Breast epithelium (tissue), 3 donors: Measurements from ENCODE around the gene AHSP.

Source experiments
- CTCF ChIP-seq, 3 donors: fragments of 450-650 bp; IDR thresholded peaks; one replicate each; pipeline ENCODE4 v1.5.1; 2016 to 2017; ENCODE audit warnings: antibody characterized with exemption in 3 of 3, mild to moderate bottlenecking in 3 of 3, moderate library complexity in 3 of 3
- POLR2A ChIP-seq: fragments of 450-650 bp; IDR thresholded peaks from one replicate; pipeline ENCODE4 v1.6.1; 2016; ENCODE audit warnings: antibody characterized with exemption, mild to moderate bottlenecking, moderate library complexity

- TF ChIP-seq POLR2A (no peak), CTCF (IDR thresholded peaks at IDR 0.05) (no peak)
These were observed 35.8 kb upstream of the AHSP start for GRCh38 chr16:31491778-31492418.
